Testis (tissue), 2 donors: ENCODE measurements around the gene UPK3BL2.
"Not testable (repeated sequence)": the region's sequence is repeated elsewhere in the genome, so short reads cannot be mapped to it uniquely, and the experiment has no call there.

Experiments
- CTCF ChIP-seq, 3 experiments: fragments of 450-650 bp in 2 of 3; fragments of 200-600 bp in 1 of 3; sonication (generic) in 1 of 3; IDR thresholded peaks; one replicate each; pipeline ENCODE4 v1.5.1; 2016 to 2019; ENCODE audit warnings: antibody characterized with exemption in 3 of 3, mild to moderate bottlenecking in 2 of 3, moderate library complexity in 1 of 3
- POLR2A ChIP-seq: fragments of 450-650 bp; IDR thresholded peaks from one replicate; pipeline ENCODE4 v1.6.1; 2017; ENCODE audit warnings: antibody characterized with exemption, mild to moderate bottlenecking, moderate library complexity

- TF ChIP-seq POLR2A, result not testable (repeated sequence)
- TF ChIP-seq CTCF (IDR thresholded peaks at IDR 0.05), result peak in 2 of 3 experiments; percentile 51 to 95
Observed at GRCh38 chr7:102572261-102573239, 29.1 kb upstream of the UPK3BL2 start, which contains the start of gene POLR2J3.
